HEK293T (cell line): ENCODE results near the gene VSIR.

Source experiments
- FOXM1 ChIP-seq: fragments of 450-650 bp; IDR thresholded peaks from 2 replicates; pipeline ENCODE4 v1.6.1; 2017; ENCODE audit warnings: mild to moderate bottlenecking, borderline replicate concordance
- NFRKB ChIP-seq: fragments of 450-650 bp; IDR thresholded peaks from 2 replicates; pipeline ENCODE4 v1.6.1; 2016; ENCODE audit warnings: mild to moderate bottlenecking, moderate library complexity
- SP1 ChIP-seq: fragments of 450-650 bp; IDR thresholded peaks from 2 replicates; pipeline ENCODE4 v1.6.1; 2017
- SUZ12 ChIP-seq: fragments of 450-650 bp; IDR thresholded peaks from 2 replicates; pipeline ENCODE4 v1.6.1; 2016; ENCODE audit warnings: mild to moderate bottlenecking
- ZNF384 ChIP-seq: fragments of 450-650 bp; IDR thresholded peaks from 2 replicates; pipeline ENCODE4 v1.6.1; 2016
- TF ChIP-seq, protein P1 (sequence below): fragments of 450-650 bp; IDR thresholded peaks from 2 replicates; pipeline ENCODE4 v1.6.1; 2016

DNA sequence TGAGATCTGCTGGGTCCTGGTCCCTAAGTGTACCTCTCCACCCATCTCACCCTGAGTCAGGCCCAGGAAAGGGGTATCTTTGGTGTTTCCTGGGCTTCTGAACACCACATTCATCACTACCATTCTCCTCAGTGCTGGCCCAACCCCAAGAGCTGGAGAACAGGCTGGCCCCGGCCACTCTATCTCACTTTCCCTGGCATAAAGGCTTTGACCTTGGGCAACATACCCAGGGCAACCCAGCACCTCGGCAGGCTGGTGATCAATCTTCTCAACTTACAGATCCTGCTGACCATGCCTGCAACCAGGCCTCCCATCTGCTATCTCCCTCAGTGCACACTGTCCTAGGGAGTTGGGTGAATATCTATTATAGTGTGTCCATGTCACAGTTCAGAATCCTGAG is 2.1 kb downstream of the VSIR start:
- TF ChIP-seq SUZ12 (no peak), ZNF384 (no peak), SP1 (no peak), NFRKB (no peak), FOXM1 (no peak)
- TF ChIP-seq, protein P1, sequence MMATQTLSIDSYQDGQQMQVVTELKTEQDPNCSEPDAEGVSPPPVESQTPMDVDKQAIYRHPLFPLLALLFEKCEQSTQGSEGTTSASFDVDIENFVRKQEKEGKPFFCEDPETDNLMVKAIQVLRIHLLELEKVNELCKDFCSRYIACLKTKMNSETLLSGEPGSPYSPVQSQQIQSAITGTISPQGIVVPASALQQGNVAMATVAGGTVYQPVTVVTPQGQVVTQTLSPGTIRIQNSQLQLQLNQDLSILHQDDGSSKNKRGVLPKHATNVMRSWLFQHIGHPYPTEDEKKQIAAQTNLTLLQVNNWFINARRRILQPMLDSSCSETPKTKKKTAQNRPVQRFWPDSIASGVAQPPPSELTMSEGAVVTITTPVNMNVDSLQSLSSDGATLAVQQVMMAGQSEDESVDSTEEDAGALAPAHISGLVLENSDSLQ: no peak
